Measurements from ENCODE around the gene RPGRIP1L. TPM values are rescaled to one million over a fixed set of nuclear protein-coding genes. Genes with fewer than 3 reads are reported as not detected.

RPGRIP1L gene
- total RNA-seq, 3 donors from 2014 or later (not counting 1 experiment from before 2014, with no cell fraction given), result 2.3 to 3.0 (median 2.6) TPM

GRCh38 chr16:53680756-53681155 lies 22.9 kb downstream of the RPGRIP1L start:
- Mint-ChIP-seq H3K36me3 (no peaks in the 10 kb centered on the region), H3K27ac (no peak overlapping the region), H3K4me3 (no peak overlapping the region), H3K27me3 (ENCODE audit: low read depth in 2 of 2) (no peaks in the 10 kb centered on the region), H3K9me3 (no peaks in the 10 kb centered on the region), H3K4me1 (no peaks in the 10 kb centered on the region)
- Histone ChIP-seq H3K36me3 (ENCODE audit: control insufficient read depth, insufficient read depth, low read length) (no peaks in the 10 kb centered on the region), H3K4me3 (ENCODE audit: low read length) (no peak overlapping the region), H3K27me3 (ENCODE audit: control insufficient read depth, insufficient read depth, low read length) (no peaks in the 10 kb centered on the region), H3K4me1 (ENCODE audit: control insufficient read depth, insufficient read depth, low read length) (no peaks in the 10 kb centered on the region), H3K27ac (ENCODE audit: low read length) (no peak overlapping the region), H3K9me3 (ENCODE audit: control insufficient read depth, insufficient read depth, low read length) (no peaks in the 10 kb centered on the region)
- 96% methylated on average over 2 of the region's 2 CpGs for WGBS (ENCODE audit: insufficient coverage)
- DNase-seq (no peak), ATAC-seq (no peak)
- no peak for TF ChIP-seq CTCF (IDR thresholded peaks at IDR 0.05)
- intact Hi-C loops (cut with micrococcal nuclease), result no loop called here

- no peaks in the 10 kb centered on the region for H3K4me1 ChIP-seq (ENCODE audit: control insufficient read depth, insufficient read depth, low read length)
- intact Hi-C loops (cut with micrococcal nuclease), result no loop called here
- Mint-ChIP-seq H3K27ac (no peak overlapping the region), H3K36me3 (no peaks in the 10 kb centered on the region), H3K4me1 (no peaks in the 10 kb centered on the region), H3K27me3 (ENCODE audit: low read depth in 2 of 2) (no peaks in the 10 kb centered on the region), H3K9me3 (no peaks in the 10 kb centered on the region), H3K4me3 (no peak overlapping the region)
- TF ChIP-seq CTCF (IDR thresholded peaks at IDR 0.05), result no peak
- no peaks in the 10 kb centered on the region for H3K9me3 ChIP-seq (ENCODE audit: control insufficient read depth, insufficient read depth, low read length)
- H3K36me3 ChIP-seq (ENCODE audit: control insufficient read depth, insufficient read depth, low read length), result no peaks in the 10 kb centered on the region
- H3K27ac ChIP-seq (ENCODE audit: low read length), result no peak overlapping the region
- H3K4me3 ChIP-seq (ENCODE audit: low read length), result no peak overlapping the region
- H3K27me3 ChIP-seq (ENCODE audit: control insufficient read depth, insufficient read depth, low read length), result no peaks in the 10 kb centered on the region
- DNase-seq, result no peak
- no peak for ATAC-seq
Observed at GRCh38 chr16:53678756-53679343, 24.8 kb downstream of the RPGRIP1L start.

- no peak for ATAC-seq
- Mint-ChIP-seq H3K4me1 (no peaks in the 10 kb centered on the region), H3K4me3 (no peak overlapping the region), H3K27me3 (ENCODE audit: low read depth in 2 of 2) (no peaks in the 10 kb centered on the region), H3K9me3 (no peaks in the 10 kb centered on the region), H3K36me3 (no peaks in the 10 kb centered on the region), H3K27ac (no peak overlapping the region)
- TF ChIP-seq CTCF (IDR thresholded peaks at IDR 0.05), result no peak
- no peaks in the 10 kb centered on the region for H3K9me3 ChIP-seq (ENCODE audit: control insufficient read depth, insufficient read depth, low read length)
- H3K4me1 ChIP-seq (ENCODE audit: control insufficient read depth, insufficient read depth, low read length), result no peaks in the 10 kb centered on the region
- no peaks in the 10 kb centered on the region for H3K36me3 ChIP-seq (ENCODE audit: control insufficient read depth, insufficient read depth, low read length)
- no peak overlapping the region for H3K4me3 ChIP-seq (ENCODE audit: low read length)
- intact Hi-C loops (cut with micrococcal nuclease), result no loop called here
- no peak overlapping the region for H3K27ac ChIP-seq (ENCODE audit: low read length)
- H3K27me3 ChIP-seq (ENCODE audit: control insufficient read depth, insufficient read depth, low read length), result no peaks in the 10 kb centered on the region
- no CpG with 5 or more reads among the region's 1 CpG for WGBS (ENCODE audit: insufficient coverage)
- DNase-seq, result no peak
Observed at GRCh38 chr16:53678155-53678554, 25.5 kb downstream of the RPGRIP1L start.

- H3K27ac ChIP-seq (ENCODE audit: low read length), result no peak overlapping the region
- ATAC-seq, result no peak
- no peak for DNase-seq
- no peaks in the 10 kb centered on the region for H3K27me3 ChIP-seq (ENCODE audit: control insufficient read depth, insufficient read depth, low read length)
- intact Hi-C loops (cut with micrococcal nuclease), result no loop called here
- WGBS (ENCODE audit: insufficient coverage), result 100% methylated on average over 3 of the region's 4 CpGs
- no peak overlapping the region for H3K4me3 Mint-ChIP-seq
- H3K9me3 ChIP-seq (ENCODE audit: control insufficient read depth, insufficient read depth, low read length), result no peaks in the 10 kb centered on the region
- H3K9me3 Mint-ChIP-seq, result no peaks in the 10 kb centered on the region
- no peaks in the 10 kb centered on the region for H3K27me3 Mint-ChIP-seq (ENCODE audit: low read depth in 2 of 2)
- no peaks in the 10 kb centered on the region for H3K4me1 Mint-ChIP-seq
- no peak for TF ChIP-seq CTCF (IDR thresholded peaks at IDR 0.05)
- H3K27ac Mint-ChIP-seq, result no peak overlapping the region
- no peaks in the 10 kb centered on the region for H3K36me3 ChIP-seq (ENCODE audit: control insufficient read depth, insufficient read depth, low read length)
- H3K4me3 ChIP-seq (ENCODE audit: low read length), result no peak overlapping the region
- H3K36me3 Mint-ChIP-seq, result no peaks in the 10 kb centered on the region
- no peaks in the 10 kb centered on the region for H3K4me1 ChIP-seq (ENCODE audit: control insufficient read depth, insufficient read depth, low read length)
Observed at GRCh38 chr16:53673189-53673588, 30.5 kb downstream of the RPGRIP1L start.

Data from natural killer cell (primary cell).